Activated naive CD8-positive, alpha-beta T cell treated with anti-CD3 and anti-CD28 coated beads, Interleukin-2, amount 50 U/mL, for 24 hours (primary cell): ENCODE results near the gene ZBTB4.

Experiments used
- ATAC-seq: fragments of 150-1000 bp; cut with Tn5 transposase; one replicate; pipeline ENCODE4 v1.10.0; 2021
- DNase-seq: peaks from one replicate; pipeline ENCODE4 v3.0.0; 2021
- H3K27ac Mint-ChIP-seq: one replicate; pipeline ENCODE4 v1.8.0; 2021; ENCODE audit warnings: mild to moderate bottlenecking, mixed read lengths
- H3K27me3 Mint-ChIP-seq: one replicate; pipeline ENCODE4 v1.8.0; 2021; ENCODE audit warnings: mixed read lengths
- H3K36me3 Mint-ChIP-seq: one replicate; pipeline ENCODE4 v1.8.0; 2021; ENCODE audit warnings: low read depth, mixed read lengths
- H3K4me1 Mint-ChIP-seq: one replicate; pipeline ENCODE4 v1.8.0; 2021; ENCODE audit warnings: mixed read lengths
- H3K4me3 Mint-ChIP-seq: one replicate; pipeline ENCODE4 v1.8.0; 2021; ENCODE audit warnings: mild to moderate bottlenecking, moderate library complexity, mixed read lengths
- H3K9me3 Mint-ChIP-seq: one replicate; pipeline ENCODE4 v1.8.0; 2021; ENCODE audit warnings: mixed read lengths

Gene ZBTB4

GRCh38 chr17:7468290-7468689, 11.1 kb downstream of the ZBTB4 start:
- no peaks in the 10 kb centered on the region for H3K9me3 Mint-ChIP-seq
- H3K4me1 Mint-ChIP-seq = peaks cover 26% of the 10 kb centered on the region
- DNase-seq (no peak), ATAC-seq (no peak)
- no peak overlapping the region for H3K27ac Mint-ChIP-seq
- no peak overlapping the region for H3K4me3 Mint-ChIP-seq
- H3K27me3 Mint-ChIP-seq = no peaks in the 10 kb centered on the region
- peaks cover 3% of the 10 kb centered on the region for H3K36me3 Mint-ChIP-seq

GRCh38 chr17:7467498-7467897, 11.9 kb downstream of the ZBTB4 start:
- Mint-ChIP-seq H3K27me3 (no peaks in the 10 kb centered on the region), H3K9me3 (no peaks in the 10 kb centered on the region), H3K27ac (peak overlapping the region; percentile 71), H3K4me3 (no peak overlapping the region), H3K4me1 (peaks cover 26% of the 10 kb centered on the region), H3K36me3 (peaks cover 3% of the 10 kb centered on the region)
- no peak for DNase-seq
- no peak for ATAC-seq

GRCh38 chr17:7466639-7467341, 12.6 kb downstream of the ZBTB4 start:
- no peak overlapping the region for H3K4me3 Mint-ChIP-seq

GRCh38 chr17:7466318-7466638, 13.2 kb downstream of the ZBTB4 start:
- Mint-ChIP-seq H3K27ac (peak overlapping the region; percentile 71), H3K36me3 (peaks cover 3% of the 10 kb centered on the region), H3K27me3 (no peaks in the 10 kb centered on the region), H3K4me3 (no peak overlapping the region), H3K4me1 (peaks cover 18% of the 10 kb centered on the region), H3K9me3 (no peaks in the 10 kb centered on the region)
- ATAC-seq = no peak
- no peak for DNase-seq

More at GRCh38 chr17:7466639-7467341, 12.6 kb downstream of the ZBTB4 start:
- Mint-ChIP-seq H3K9me3 (no peaks in the 10 kb centered on the region), H3K27me3 (no peaks in the 10 kb centered on the region), H3K4me1 (peaks cover 23% of the 10 kb centered on the region), H3K27ac (peak overlapping the region; percentile 71), H3K36me3 (peaks cover 3% of the 10 kb centered on the region)
- ATAC-seq (no peak), DNase-seq (no peak)

GRCh38 chr17:7465597-7466275, 13.7 kb downstream of the ZBTB4 start:
- Mint-ChIP-seq H3K4me3 (no peak overlapping the region), H3K4me1 (peaks cover 15% of the 10 kb centered on the region), H3K36me3 (peaks cover 6% of the 10 kb centered on the region), H3K27ac (no peak overlapping the region), H3K27me3 (no peaks in the 10 kb centered on the region), H3K9me3 (no peaks in the 10 kb centered on the region)
- no peak for ATAC-seq
- no peak for DNase-seq

GRCh38 chr17:7464081-7464480, 15.3 kb downstream of the ZBTB4 start:
- no peak for ATAC-seq
- no peaks in the 10 kb centered on the region for H3K27me3 Mint-ChIP-seq
- H3K27ac Mint-ChIP-seq = no peak overlapping the region
- no peak overlapping the region for H3K4me3 Mint-ChIP-seq
- DNase-seq = no peak
- no peaks in the 10 kb centered on the region for H3K9me3 Mint-ChIP-seq
- peaks cover 16% of the 10 kb centered on the region for H3K4me1 Mint-ChIP-seq
- peaks cover 6% of the 10 kb centered on the region for H3K36me3 Mint-ChIP-seq

GRCh38 chr17:7463372-7463846, 16.0 kb downstream of the ZBTB4 start:
- H3K4me3 Mint-ChIP-seq = no peak overlapping the region
- no peaks in the 10 kb centered on the region for H3K9me3 Mint-ChIP-seq
- DNase-seq = no peak
- ATAC-seq = no peak
- peaks cover 5% of the 10 kb centered on the region for H3K36me3 Mint-ChIP-seq
- H3K27me3 Mint-ChIP-seq = no peaks in the 10 kb centered on the region
- peaks cover 13% of the 10 kb centered on the region for H3K4me1 Mint-ChIP-seq
- no peak overlapping the region for H3K27ac Mint-ChIP-seq

- ATAC-seq = no peak
- Mint-ChIP-seq H3K4me3 (no peak overlapping the region), H3K27me3 (no peaks in the 10 kb centered on the region), H3K9me3 (no peaks in the 10 kb centered on the region), H3K4me1 (peaks cover 11% of the 10 kb centered on the region), H3K36me3 (peaks cover 5% of the 10 kb centered on the region), H3K27ac (no peak overlapping the region)
- DNase-seq = no peak
These were observed 16.7 kb downstream of the ZBTB4 start for GRCh38 chr17:7462474-7463371.

- ATAC-seq (no peak), DNase-seq (no peak)
- Mint-ChIP-seq H3K4me3 (no peak overlapping the region), H3K36me3 (peaks cover 6% of the 10 kb centered on the region), H3K9me3 (no peaks in the 10 kb centered on the region), H3K27ac (no peak overlapping the region), H3K4me1 (peaks cover 13% of the 10 kb centered on the region), H3K27me3 (no peaks in the 10 kb centered on the region)
These were observed 18.4 kb downstream of the ZBTB4 start for GRCh38 chr17:7460850-7461660.

GRCh38 chr17:7459961-7460545, 19.4 kb downstream of the ZBTB4 start:
- H3K27ac Mint-ChIP-seq = peak overlapping the region; percentile 47
- H3K9me3 Mint-ChIP-seq = no peaks in the 10 kb centered on the region
- peaks cover 6% of the 10 kb centered on the region for H3K36me3 Mint-ChIP-seq
- DNase-seq (no peak), ATAC-seq (no peak)
- H3K4me3 Mint-ChIP-seq = no peak overlapping the region
- no peaks in the 10 kb centered on the region for H3K27me3 Mint-ChIP-seq
- H3K4me1 Mint-ChIP-seq = peaks cover 17% of the 10 kb centered on the region

GRCh38 chr17:7448461-7448860, 31.0 kb downstream of the ZBTB4 start:
- H3K27ac Mint-ChIP-seq = no peak overlapping the region
- H3K36me3 Mint-ChIP-seq = peaks cover 3% of the 10 kb centered on the region

GRCh38 chr17:7445619-7445968, 33.8 kb downstream of the ZBTB4 start:
- H3K4me1 Mint-ChIP-seq = peaks cover 26% of the 10 kb centered on the region
- peaks cover 49% of the 10 kb centered on the region for H3K27me3 Mint-ChIP-seq
- H3K4me3 Mint-ChIP-seq = peak overlapping the region; percentile 60
- H3K36me3 Mint-ChIP-seq = peaks cover 3% of the 10 kb centered on the region
- no peaks in the 10 kb centered on the region for H3K9me3 Mint-ChIP-seq
- H3K27ac Mint-ChIP-seq = no peak overlapping the region
- DNase-seq = peak; percentile 29
- peak; percentile 65 for ATAC-seq

More at GRCh38 chr17:7448461-7448860, 31.0 kb downstream of the ZBTB4 start:
- Mint-ChIP-seq H3K9me3 (no peaks in the 10 kb centered on the region), H3K27me3 (peaks cover 27% of the 10 kb centered on the region), H3K4me1 (peaks cover 21% of the 10 kb centered on the region), H3K4me3 (no peak overlapping the region)
- DNase-seq (no peak), ATAC-seq (no peak)

GRCh38 chr17:7444682-7445618, 34.5 kb downstream of the ZBTB4 start, which contains the start of gene CHRNB1:
Gene CHRNB1 (plus strand): TSS chr17:7445061. CDS start chr17:7445128, 67 bp downstream.
- H3K27me3 Mint-ChIP-seq = peaks cover 55% of the 10 kb centered on the region
- H3K27ac Mint-ChIP-seq = no peak within 1 kb of the TSS
- no peaks in the 10 kb centered on the region for H3K9me3 Mint-ChIP-seq
- peak within 1 kb of the TSS; percentile 60 for H3K4me3 Mint-ChIP-seq
- ATAC-seq (peak; percentile 11), DNase-seq (peak; percentile 27)
- peaks cover 3% of the 10 kb centered on the region for H3K36me3 Mint-ChIP-seq
- H3K4me1 Mint-ChIP-seq = peaks cover 31% of the 10 kb centered on the region
